Melanocyte of skin (primary cell): ENCODE measurements around the gene NOVA1. TPM values are rescaled to one million over a fixed set of nuclear protein-coding genes. Genes with fewer than 3 reads are reported as not detected.

ENCODE experiments used
- total RNA-seq, 2 donors: library from RNA; depleted of rRNA; stranded (reverse); fragments of >200 nt; gene quantifications; 2 replicates each; pipeline ENCODE4 v1.2.3, GENCODE V29; 2012

Gene NOVA1
- not detected for total RNA-seq

DNA sequence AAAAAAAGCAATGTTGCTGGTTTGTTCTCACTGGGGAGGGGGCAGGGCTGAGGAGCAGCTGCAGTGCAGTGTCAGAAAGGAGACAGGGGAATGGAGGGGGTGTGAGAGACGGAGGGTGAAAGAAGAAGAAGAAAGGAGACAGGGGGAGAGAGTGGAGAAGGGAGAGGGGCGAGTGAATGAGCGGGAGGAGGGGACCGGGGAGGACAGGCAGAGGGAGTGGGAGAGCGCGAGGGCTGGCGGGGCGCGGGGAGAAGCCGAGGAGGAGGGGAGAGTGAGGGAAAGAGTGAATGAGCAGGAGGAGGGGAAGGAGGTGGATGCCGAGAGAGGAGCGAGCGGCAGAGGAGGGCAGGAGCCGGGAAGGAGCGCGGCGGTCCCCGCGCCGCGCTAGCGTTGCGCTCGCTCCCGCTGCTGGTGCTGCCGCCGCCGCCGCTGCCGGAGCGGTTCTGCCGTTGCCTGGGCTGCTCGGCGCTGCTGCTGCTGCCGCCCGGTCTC is at the start of gene NOVA1:
Gene NOVA1 (minus strand): TSS at position 445 of the 492 bp plus-strand sequence. CDS start 597 bp downstream, outside the sequence.

